Lower leg skin (tissue), 4 donors: Measurements from ENCODE around the gene IQCK. TPM values are rescaled to one million over a fixed set of nuclear protein-coding genes. Genes with fewer than 3 reads are reported as not detected.

Experiments used
- DNase-seq, 2 donors: peaks; one replicate each; pipeline ENCODE4 v3.0.0-alpha.2; 2019; ENCODE audit warnings: low spot score in 2 of 2
- H3K4me3 ChIP-seq: fragments of 200-600 bp; sonication (generic); 2 replicates; pipeline ENCODE4 v1.5.1; 2017; ENCODE audit warnings: mild to moderate bottlenecking, low read depth; ENCODE audit not compliant: poor library complexity, severe bottlenecking
- CTCF ChIP-seq, 3 donors: fragments of 450-650 bp; IDR thresholded peaks; one replicate each; pipeline ENCODE4 v1.5.1; 2016; ENCODE audit warnings: antibody characterized with exemption in 3 of 3, mild to moderate bottlenecking in 3 of 3, moderate library complexity in 2 of 3
- POLR2A ChIP-seq, 2 donors: fragments of 450-650 bp; IDR thresholded peaks; one replicate each; pipeline ENCODE4 v1.6.1; 2016 to 2017; ENCODE audit warnings: antibody characterized with exemption in 2 of 2, mild to moderate bottlenecking in 1 of 2, moderate library complexity in 1 of 2
- WGBS, 2 donors: methylation state at CpG; one replicate each; pipeline ENCODE4 v1.1.5; 2018; 5-methylcytosine and 5-hydroxymethylcytosine counted together
- intact Hi-C: fragments of 100-400 bp; cut with DNase I; formaldehyde crosslinking; loops from one replicate; pipeline ENCODE4 v1.15.0; 2023; ENCODE audit warnings: low total_unique reads
- total RNA-seq, 4 donors: library from RNA; depleted of rRNA; stranded (reverse); fragments of >200 nt; gene quantifications; one replicate each; pipeline ENCODE4 v1.1.0, GENCODE V29; 2016

IQCK gene
- total RNA-seq, 4 donors from 2014 or later = 6.9 to 20.7 (median 10.9) TPM

GRCh38 chr16:19767497-19767896, 49.4 kb downstream of the IQCK start:
- no peak overlapping the region for H3K4me3 ChIP-seq
- 78 to 89% methylated on average over 13 of the region's 13 CpGs for WGBS, 2 donors
- TF ChIP-seq CTCF (IDR thresholded peaks at IDR 0.05) (no peak), POLR2A (IDR thresholded peaks at IDR 0.05) (no peak)
- DNase-seq = no peak
- intact Hi-C loops = no loop called here

DNA sequence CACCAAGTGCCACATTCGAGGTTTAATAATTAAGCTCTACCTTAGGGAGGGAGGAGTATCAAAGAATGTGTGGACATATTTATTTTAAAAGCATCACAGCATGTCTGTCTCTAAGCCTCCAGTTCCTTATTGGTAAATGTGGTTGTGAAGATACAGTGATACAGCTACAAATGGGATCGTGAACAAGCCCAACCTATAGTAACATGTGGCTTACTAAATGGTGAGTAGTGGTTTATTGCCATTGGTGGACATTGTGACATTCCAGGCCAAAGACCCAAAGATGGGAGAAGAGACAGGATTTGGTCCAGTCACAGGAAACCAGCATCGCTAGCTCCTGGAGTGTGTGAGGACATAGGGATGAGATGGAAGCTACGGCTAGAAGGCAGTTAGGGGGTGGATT, 51.2 kb downstream of the IQCK start:
- no peak for DNase-seq
- intact Hi-C loops = no loop called here
- TF ChIP-seq POLR2A (IDR thresholded peaks at IDR 0.05) (no peak), CTCF (IDR thresholded peaks at IDR 0.05) (no peak)
- 95 to 96% methylated on average over 4 of the region's 4 CpGs for WGBS, 2 donors
- no peak overlapping the region for H3K4me3 ChIP-seq

DNA sequence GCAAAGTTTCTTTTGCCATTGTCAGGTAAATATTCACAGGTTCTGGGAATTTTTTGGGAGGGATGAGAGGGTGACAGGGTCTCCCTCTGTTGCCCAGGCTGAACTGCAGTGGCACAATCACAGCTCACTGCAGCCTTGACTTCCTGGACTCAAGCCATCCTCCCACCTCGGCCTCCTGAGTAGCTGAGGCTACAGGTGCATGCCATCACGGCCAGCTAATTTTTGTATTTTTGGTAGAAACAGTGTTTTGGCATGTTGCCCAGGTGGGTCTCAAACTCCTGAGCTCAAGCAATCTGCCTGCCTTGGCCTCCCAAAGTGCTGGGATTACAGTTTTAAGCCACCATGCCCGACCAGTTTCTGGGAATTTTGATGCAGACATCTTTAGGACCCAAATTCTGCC, 53.0 kb downstream of the IQCK start:
- intact Hi-C loops = no loop called here
- TF ChIP-seq POLR2A (IDR thresholded peaks at IDR 0.05) (no peak), CTCF (IDR thresholded peaks at IDR 0.05) (no peak)
- WGBS, 2 donors = 73 to 86% methylated on average over 3 of the region's 3 CpGs

GRCh38 chr16:19771796-19772195, 53.7 kb downstream of the IQCK start:
- H3K4me3 ChIP-seq = no peak overlapping the region
- TF ChIP-seq CTCF (IDR thresholded peaks at IDR 0.05) (no peak), POLR2A (IDR thresholded peaks at IDR 0.05) (no peak)
- intact Hi-C loops = no loop called here
- WGBS, 2 donors = 59 to 60% methylated on average over 4 of the region's 4 CpGs
- DNase-seq = no peak

More for the DNA sequence above, 53.0 kb downstream of the IQCK start:
- DNase-seq = no peak
- H3K4me3 ChIP-seq = no peak overlapping the region

DNA sequence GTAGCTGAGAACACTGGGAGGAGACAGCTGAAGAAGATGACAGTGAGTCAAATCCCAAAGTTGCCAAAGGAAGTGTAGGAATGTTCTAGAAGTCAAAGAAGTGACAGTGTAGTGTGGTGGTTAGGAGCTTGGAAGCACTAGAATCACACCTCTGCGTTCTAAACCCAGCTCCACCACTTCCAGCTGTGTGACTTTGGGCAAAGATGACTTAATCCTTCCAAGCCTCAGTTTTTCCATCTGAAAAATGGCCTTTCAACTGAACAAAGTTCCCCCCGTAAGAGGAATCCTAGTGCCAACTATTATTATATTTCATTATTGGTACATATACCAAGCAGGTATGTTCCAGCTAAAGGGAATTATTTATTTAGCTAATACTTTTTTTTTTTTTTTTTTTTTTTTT, 56.0 kb downstream of the IQCK start:
- no peak for TF ChIP-seq POLR2A (IDR thresholded peaks at IDR 0.05)
- intact Hi-C loops = no loop called here
- 63% methylated on average over 2 of the region's 2 CpGs for WGBS, 2 donors
- no peak overlapping the region for H3K4me3 ChIP-seq
- DNase-seq = no peak

DNA sequence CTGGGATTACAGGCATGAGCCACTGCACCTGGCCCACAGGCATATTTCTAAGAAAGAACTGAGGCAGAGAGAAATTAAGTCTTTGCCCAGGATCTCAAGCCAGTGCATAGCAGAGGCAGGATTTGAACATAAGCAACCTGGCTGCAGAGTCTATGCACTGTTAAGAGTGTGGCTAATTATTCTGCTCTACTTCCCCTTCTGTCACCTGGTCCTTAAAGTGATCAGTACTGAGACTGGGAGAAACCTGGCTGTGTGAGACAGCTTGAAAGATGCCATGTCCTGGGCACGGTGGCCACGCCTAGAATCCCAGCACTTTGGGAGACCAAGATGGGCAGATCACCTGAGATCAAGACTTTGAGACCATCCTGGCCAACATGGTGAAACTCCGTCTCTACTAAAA, 58.1 kb downstream of the IQCK start:
- no peak for DNase-seq
- 87 to 90% methylated on average over 3 of the region's 3 CpGs for WGBS, 2 donors
- H3K4me3 ChIP-seq = no peak overlapping the region
- intact Hi-C loops = no loop called here
- no peak for TF ChIP-seq POLR2A (IDR thresholded peaks at IDR 0.05)
- no peak for TF ChIP-seq CTCF (IDR thresholded peaks at IDR 0.05)
